Lung (tissue), 12 donors: ENCODE measurements around the gene NRCAM. TPM values are rescaled to one million over a fixed set of nuclear protein-coding genes. Genes with fewer than 3 reads are reported as not detected.
A peak's percentile ranks its signal among the peaks of the same experiment; 100 is the strongest.

Experiments
- ATAC-seq: fragments of 200-7000 bp; cut with Tn5 transposase; one replicate; pipeline ENCODE4 v1.9.1; 2020; ENCODE audit warnings: moderate number of reproducible peaks; ENCODE audit not compliant: insufficient read depth, low FRiP score
- DNase-seq, 3 donors: peaks; one replicate each; pipeline ENCODE4 v3.0.0-alpha.2; 2013 to 2017
- H3K27ac ChIP-seq, 2 donors: one replicate each; pipeline ENCODE4 v1.5.1; 2013; ENCODE audit warnings: mild to moderate bottlenecking in 2 of 2, moderate library complexity in 2 of 2, control low read depth in 1 of 2, inconsistent platforms in 1 of 2, low read depth in 1 of 2, low read length in 1 of 2
- H3K27me3 ChIP-seq, 3 donors: one replicate each; pipeline ENCODE4 v1.5.1; 2013; ENCODE audit warnings: low read length in 2 of 3; ENCODE audit not compliant: control insufficient read depth in 3 of 3, insufficient read depth in 3 of 3
- H3K36me3 ChIP-seq, 4 donors: one replicate each; pipeline ENCODE4 v1.5.1; 2013; ENCODE audit warnings: low read length in 4 of 4, mild to moderate bottlenecking in 1 of 4, moderate library complexity in 1 of 4; ENCODE audit not compliant: control insufficient read depth in 4 of 4, insufficient read depth in 4 of 4
- H3K4me1 ChIP-seq, 5 donors: one replicate each; pipeline ENCODE4 v1.5.1; 2013; ENCODE audit warnings: low read length in 5 of 5, mild to moderate bottlenecking in 2 of 5, moderate library complexity in 1 of 5; ENCODE audit not compliant: control insufficient read depth in 5 of 5, insufficient read depth in 5 of 5
- H3K4me3 ChIP-seq: one replicate; pipeline ENCODE4 v1.5.1; 2013; ENCODE audit warnings: mild to moderate bottlenecking, control low read depth, moderate library complexity
- H3K9ac ChIP-seq, 2 donors: one replicate each; pipeline ENCODE4 v1.5.1; 2013; ENCODE audit warnings: low read length in 2 of 2, control low read depth in 1 of 2; ENCODE audit not compliant: insufficient read depth in 1 of 2
- H3K9me3 ChIP-seq, 4 donors: one replicate each; pipeline ENCODE4 v1.5.1; 2013; ENCODE audit warnings: low read length in 3 of 4, mild to moderate bottlenecking in 1 of 4, moderate library complexity in 1 of 4; ENCODE audit not compliant: control insufficient read depth in 4 of 4, insufficient read depth in 3 of 4
- CTCF ChIP-seq: IDR thresholded peaks from 2 replicates; pipeline ENCODE4 v1.5.1; 2012; ENCODE audit warnings: mild to moderate bottlenecking; ENCODE audit errors: control extremely low read depth, extremely low read depth
- WGBS, 2 donors: extraction: QIAGEN DNeasy Blood & Tissue Kit; methylation state at CpG; one replicate each; pipeline ENCODE4 v1.1.7; 2013; 5-methylcytosine and 5-hydroxymethylcytosine counted together
- polyA plus RNA-seq, 2 donors: library from polyadenylated mRNA; stranded (reverse); fragments of 200-250 nt; gene quantifications; one replicate each; pipeline ENCODE4 v1.2.1, GENCODE V29; 2013
- total RNA-seq, 2 donors: library from RNA; depleted of rRNA in 1 of 2; stranded (reverse); fragments of >200 nt in 1 of 2; gene quantifications; one replicate each; pipeline ENCODE4 v1.2.1, GENCODE V29; 2014 to 2021
- donor health status: control.
- donor health status: control.
- donor health status: Bipolar disorder and iron deficiency.
- donor health status: healthy.
- donor health status: DM: yes; HTN: yes; CAD: no.

NRCAM gene
- total and polyA plus RNA-seq, 4 donors: 2.5 to 32.4 (median 11.0) TPM

- no peak overlapping the region for H3K4me3 ChIP-seq
- peaks cover 3 to 32% (median 23%) of the 10 kb centered on the region in 3 donors for H3K27me3 ChIP-seq
- H3K36me3 ChIP-seq: no peaks in the 10 kb centered on the region
- peaks cover 0 to 12% (median 6%) of the 10 kb centered on the region in 5 donors for H3K4me1 ChIP-seq
- H3K27ac ChIP-seq: no peak overlapping the region
- ATAC-seq (no peak), DNase-seq (no peak)
- TF ChIP-seq CTCF: no peak
- no peaks in the 10 kb centered on the region for H3K9me3 ChIP-seq
- H3K9ac ChIP-seq: no peak overlapping the region
Observed at GRCh38 chr7:108449521-108449920, 6.7 kb downstream of the NRCAM start.

GRCh38 chr7:108448584-108449505, 7.4 kb downstream of the NRCAM start:
- H3K4me3 ChIP-seq: no peak overlapping the region
- peaks cover 0 to 12% (median 6%) of the 10 kb centered on the region in 5 donors for H3K4me1 ChIP-seq
- no peak for ATAC-seq
- peak; percentile 32 to 83 (median 74) for DNase-seq
- no peaks in the 10 kb centered on the region for H3K9me3 ChIP-seq
- WGBS, 2 donors: 54 to 73% methylated on average over 11 of the region's 11 CpGs
- no peaks in the 10 kb centered on the region for H3K36me3 ChIP-seq
- TF ChIP-seq CTCF: no peak
- no peak overlapping the region for H3K9ac ChIP-seq
- H3K27ac ChIP-seq: no peak overlapping the region
- H3K27me3 ChIP-seq: peaks cover 3 to 25% (median 16%) of the 10 kb centered on the region in 3 donors

- DNase-seq (no peak), ATAC-seq (no peak)
- Histone ChIP-seq H3K4me1 (no peaks in the 10 kb centered on the region), H3K27me3 (peaks cover 0 to 12% (median 7%) of the 10 kb centered on the region in 3 donors), H3K36me3 (no peaks in the 10 kb centered on the region), H3K4me3 (no peak overlapping the region), H3K27ac (no peak overlapping the region), H3K9me3 (no peaks in the 10 kb centered on the region), H3K9ac (no peak overlapping the region)
- no peak for TF ChIP-seq CTCF
- 74 to 79% methylated on average over 5 of the region's 5 CpGs for WGBS, 2 donors
Observed at GRCh38 chr7:108442039-108442568, 14.1 kb downstream of the NRCAM start.
